GM04504 (cell line): ENCODE measurements around the gene KRTAP1-1.
A peak's percentile ranks its signal among the peaks of the same experiment; 100 is the strongest.
"Not testable (repeated sequence)": the region's sequence is repeated elsewhere in the genome, so short reads cannot be mapped to it uniquely, and the experiment has no call there.

ENCODE experiments used
- DNase-seq: peaks from one replicate; pipeline ENCODE4 v3.0.0-alpha.2; 2012; ENCODE audit warnings: low read depth

Gene KRTAP1-1, protein sequence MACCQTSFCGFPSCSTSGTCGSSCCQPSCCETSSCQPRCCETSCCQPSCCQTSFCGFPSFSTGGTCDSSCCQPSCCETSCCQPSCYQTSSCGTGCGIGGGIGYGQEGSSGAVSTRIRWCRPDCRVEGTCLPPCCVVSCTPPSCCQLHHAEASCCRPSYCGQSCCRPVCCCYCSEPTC

DNA sequence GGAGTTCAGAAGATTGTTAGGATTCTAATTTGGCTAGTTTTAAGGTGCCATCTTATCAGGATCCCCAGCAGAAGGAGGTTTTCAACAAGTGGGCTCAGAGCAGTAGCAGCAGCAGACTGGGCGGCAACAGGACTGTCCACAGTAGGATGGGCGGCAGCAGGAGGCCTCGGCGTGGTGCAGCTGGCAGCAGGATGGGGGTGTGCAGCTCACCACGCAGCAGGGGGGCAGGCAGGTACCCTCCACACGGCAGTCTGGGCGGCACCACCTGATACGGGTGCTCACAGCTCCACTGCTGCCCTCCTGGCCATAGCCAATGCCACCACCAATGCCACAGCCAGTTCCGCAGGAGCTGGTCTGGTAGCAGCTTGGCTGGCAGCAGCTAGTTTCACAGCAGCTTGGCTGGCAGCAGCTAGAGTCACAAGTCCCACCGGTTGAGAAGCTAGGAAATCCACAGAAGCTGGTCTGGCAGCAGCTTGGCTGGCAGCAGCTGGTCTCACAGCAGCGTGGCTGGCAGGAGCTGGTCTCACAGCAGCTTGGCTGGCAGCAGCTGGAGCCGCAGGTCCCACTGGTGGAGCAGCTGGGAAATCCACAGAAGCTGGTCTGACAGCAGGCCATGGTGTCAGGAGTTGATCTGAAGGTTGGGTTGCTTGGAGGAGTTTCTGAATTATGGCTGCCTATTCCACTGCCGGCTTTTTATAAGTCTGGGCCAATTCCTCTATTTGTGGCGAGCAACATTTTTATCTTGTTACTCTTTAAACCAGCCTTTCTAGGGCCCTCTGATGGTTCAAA, at the start of gene KRTAP1-1:
Gene KRTAP1-1, minus strand, starts transcription at position 668 of the 789 bp plus-strand sequence. Its CDS starts 53 bp downstream, at position 615.
- not testable (repeated sequence) for DNase-seq

DNA sequence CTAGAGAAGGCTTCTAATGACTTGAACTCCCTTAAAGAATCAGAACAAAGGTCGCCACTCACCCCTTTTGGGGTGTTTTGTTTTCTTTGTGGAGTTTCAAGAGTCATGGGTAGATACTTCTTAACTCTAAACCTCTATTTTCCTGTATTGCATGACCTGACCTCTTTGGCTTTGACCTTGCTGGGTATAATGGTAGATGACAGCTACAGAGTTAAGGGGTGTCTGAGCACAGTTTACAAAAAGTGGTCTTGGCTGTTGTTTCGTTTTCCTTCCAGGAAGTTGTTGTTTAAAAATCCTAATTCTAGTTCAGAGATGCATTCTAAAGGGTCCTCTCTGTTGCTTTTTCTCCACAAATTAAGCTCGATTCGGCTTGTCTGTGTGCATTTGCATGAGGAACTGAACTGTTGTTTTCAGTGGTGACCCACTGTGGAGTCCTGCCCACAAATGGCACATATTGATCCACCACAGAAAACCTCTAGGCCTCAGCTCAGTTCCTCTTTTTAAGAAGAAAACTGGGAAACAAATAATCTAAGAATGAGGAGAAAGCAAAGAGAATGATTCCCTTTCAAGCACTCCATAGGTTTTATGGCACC, 47.6 kb upstream of the KRTAP1-1 start:
- DNase-seq, result not testable (repeated sequence)

DNA sequence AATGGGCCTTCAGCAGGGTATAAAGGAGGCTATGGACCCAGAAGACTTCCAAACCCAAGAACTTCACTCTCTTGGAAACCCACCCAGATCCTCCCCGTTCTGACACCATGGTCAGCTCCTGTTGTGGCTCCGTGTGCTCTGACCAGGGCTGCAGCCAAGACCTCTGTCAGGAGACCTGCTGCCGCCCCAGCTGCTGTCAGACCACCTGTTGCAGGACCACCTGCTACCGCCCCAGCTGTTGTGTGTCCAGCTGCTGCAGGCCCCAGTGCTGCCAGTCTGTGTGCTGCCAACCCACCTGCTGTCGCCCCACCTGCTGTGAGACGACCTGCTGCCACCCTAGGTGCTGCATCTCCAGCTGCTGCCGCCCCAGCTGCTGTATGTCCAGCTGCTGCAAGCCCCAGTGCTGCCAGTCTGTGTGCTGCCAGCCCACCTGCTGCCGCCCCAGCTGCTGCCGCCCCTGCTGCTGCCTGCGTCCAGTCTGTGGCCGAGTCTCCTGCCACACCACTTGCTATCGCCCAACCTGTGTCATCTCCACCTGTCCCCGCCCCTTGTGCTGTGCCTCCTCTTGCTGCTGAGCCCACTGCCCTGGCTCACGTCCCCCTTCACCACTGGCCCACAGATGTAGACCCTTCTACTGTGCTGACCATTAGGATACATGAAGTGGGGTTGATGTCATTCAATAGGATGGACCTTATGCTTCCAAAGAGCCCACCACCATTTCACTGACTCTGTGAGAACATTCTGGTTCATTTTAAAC, 43.0 kb upstream of the KRTAP1-1 start, which contains the start of gene KRTAP4-7:
Gene KRTAP4-7, plus strand, starts transcription at position 51 of the 757 bp plus-strand sequence. Its CDS starts 57 bp downstream, at position 108.
- not testable (repeated sequence) for DNase-seq

DNA sequence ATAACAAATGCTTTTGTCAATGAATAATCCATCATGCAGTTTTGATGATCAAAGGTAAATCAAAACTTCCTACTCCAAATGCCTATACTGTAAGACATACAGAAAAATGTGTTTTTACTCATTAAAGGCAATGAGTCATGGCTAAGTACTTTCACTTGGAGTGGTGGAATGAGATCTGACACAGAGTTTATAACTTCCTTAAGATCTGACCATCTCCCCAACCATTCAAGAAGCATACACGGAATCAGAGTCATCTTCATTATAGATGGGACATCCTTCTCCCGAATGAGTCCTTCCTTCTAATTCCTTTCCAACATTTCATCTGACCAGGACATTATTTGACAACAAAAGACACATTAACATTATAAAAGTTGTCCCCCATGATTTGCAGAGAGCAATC, 42.2 kb upstream of the KRTAP1-1 start:
- not testable (repeated sequence) for DNase-seq

DNA sequence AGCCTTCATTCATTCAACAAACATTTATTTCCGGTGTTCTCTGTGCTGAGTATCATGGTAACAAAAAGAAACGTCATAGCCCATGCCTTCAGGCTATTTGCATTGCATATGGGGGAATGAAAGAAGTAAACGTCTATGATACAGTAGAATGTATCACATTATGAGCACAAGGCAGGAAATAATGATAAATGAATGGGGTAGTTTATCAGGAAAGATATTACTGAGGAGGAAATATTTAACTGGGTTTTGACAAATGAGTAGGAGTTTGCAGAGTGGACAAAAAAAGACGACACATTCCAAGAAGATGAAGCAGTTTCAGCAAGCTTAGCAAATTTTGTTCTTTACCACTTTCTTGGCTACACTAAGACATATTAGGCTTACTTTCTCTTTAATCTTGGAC, 41.4 kb upstream of the KRTAP1-1 start:
- DNase-seq, result no peak

DNA sequence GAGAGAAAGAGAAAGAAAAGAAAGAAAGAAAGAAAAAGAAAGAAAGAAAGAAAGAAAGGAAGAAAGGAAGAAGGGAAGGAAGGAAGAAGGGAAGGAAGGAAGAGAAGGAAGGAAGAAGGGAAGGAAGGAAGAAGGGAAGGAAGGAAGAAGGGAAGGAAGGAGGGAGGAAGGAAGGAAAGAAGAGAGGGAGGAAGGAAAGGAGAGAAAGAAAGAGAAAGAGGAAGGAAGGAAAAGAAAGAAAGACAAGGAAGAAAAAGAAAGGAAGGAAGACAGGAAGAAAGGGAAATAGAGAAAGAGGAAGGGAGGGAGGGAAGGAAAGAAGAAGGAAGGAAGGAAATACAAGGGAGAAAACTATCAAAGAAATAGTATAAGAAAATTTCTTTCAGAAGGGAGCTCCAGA, 35.5 kb upstream of the KRTAP1-1 start:
- DNase-seq, result no peak

DNA sequence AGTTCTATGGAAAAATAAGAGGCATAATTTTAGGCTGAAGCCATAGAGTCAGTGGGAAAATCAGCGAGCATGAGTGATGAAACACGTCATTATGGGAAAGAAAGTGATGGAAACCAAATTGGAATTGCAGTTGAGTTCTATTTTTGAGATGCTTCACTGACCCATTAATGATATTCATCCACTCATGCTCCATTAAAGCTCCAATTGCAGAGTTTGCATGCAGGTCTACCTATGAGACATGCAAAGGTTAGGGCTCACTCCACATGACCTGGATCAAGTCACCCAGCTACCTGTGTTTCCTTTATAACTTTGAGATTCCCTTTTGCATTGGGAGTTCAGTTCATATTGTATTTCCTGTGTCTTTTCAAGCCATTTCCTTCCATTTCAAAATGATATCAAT, 32.4 kb upstream of the KRTAP1-1 start:
- DNase-seq, result no peak

DNA sequence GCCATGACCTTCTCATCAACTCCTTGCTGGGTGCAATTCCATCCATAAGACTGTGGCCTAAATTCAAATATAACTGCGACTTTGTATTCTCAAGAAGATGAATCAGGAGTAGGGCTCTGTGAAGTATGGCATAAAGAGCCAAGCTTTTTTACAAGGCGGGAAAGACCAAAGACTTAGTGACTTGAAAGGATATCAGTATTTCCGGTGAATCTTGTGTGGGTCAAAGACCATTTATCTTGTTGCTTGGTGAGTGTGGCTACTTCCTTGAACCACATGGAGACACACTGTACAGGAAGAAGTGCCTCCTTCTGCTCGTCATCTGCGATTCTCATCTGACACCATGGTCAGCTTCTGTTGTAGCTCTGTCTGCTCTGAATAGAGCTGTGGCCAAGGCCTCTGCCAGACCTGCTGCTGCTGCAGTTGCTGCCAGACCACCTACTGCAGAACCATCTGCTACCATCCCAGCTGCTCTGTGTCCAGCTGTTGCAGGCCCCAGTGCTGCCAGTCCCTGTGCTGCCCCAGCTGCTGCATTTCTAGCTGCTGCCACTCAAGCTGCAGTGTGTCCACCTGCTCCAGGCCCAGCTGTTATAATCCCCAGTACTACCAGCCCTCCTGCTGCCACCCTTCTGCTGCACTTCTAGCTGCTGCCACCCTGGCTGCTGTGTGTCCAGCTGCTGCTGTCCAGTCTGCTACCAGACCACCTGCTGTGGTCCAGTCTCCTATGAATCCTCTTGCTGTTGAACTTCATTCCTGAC, 30.5 kb upstream of the KRTAP1-1 start:
- no peak for DNase-seq

DNA sequence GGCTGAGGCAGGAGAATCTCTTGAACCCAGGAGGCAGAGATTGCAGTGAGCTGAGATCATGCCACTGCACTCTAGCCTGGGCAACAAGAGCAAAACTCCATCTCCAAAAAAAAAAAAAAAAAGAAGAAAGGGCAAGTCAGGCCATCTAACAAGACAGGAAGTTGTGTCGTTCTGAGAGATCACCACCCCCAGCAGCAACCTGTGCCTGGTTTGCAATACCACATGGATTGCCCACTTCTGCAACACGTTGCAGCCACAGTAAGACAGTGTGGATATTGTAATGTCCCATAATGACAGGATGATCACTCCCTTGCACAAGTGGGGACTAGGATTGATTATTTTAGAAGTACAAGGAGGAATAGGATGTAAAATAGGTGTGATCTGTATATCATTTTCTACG, 27.8 kb upstream of the KRTAP1-1 start:
- no peak for DNase-seq

DNA sequence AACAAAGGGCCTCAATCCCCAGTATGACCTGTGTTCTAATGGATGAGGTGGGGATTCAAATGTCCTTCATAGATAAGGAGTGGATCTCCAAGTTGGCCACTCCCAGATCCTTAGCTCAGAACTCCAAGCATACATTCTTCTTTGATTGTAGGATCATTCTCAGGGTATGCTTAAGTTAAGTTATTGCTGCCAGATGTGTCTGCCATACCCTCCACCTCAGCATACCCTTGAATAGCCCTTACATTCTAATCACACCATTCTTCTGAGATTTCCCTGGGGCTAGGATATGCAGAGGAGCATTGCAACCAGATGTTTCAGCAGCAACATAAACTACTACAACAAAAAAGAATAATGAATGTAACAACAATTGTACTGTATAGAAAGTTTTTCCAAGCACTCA, 26.0 kb upstream of the KRTAP1-1 start:
- peak; percentile 74 for DNase-seq

DNA sequence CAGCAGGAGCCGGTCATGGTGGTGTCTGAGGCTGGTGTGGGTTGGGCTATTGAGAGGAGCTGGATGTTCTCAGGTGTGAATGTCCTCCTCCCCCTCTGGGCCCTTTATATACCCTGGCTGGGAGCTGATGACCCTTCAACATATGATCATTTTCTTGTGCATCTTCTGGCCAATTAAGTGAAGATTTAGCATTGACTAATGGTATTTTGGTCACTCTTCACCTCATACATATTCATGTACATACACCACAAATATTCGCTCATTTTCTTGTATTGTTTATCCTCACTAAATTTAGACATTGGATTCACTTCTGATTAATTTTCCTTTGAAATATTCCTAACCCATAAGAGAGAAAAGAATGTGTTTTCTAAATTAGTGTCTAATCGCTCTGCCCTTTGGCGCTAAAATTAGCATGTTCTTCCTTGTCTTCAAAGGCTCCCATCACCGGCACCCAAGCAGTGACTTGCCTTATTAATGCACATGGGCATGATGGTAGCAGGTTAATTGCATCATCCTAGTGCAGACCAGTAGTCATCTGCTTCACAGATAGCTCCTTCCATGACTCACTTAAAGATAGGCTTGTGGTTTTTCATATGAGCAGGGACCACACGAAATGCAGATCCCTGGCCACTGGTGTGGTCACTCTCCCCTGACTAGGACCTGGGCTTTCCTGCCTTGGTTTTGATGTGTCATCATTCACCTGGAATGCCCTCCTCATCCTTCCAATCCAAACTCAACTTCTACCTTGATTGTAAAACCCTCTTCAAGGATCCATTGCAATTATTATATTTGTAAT, 24.8 kb upstream of the KRTAP1-1 start, which contains the start of gene KRTAP2-4:
Gene KRTAP2-4, minus strand, starts transcription at position 51 of the 796 bp plus-strand sequence. Its CDS starts 34 bp downstream, at position 17.
- DNase-seq, result peak; percentile 80

DNA sequence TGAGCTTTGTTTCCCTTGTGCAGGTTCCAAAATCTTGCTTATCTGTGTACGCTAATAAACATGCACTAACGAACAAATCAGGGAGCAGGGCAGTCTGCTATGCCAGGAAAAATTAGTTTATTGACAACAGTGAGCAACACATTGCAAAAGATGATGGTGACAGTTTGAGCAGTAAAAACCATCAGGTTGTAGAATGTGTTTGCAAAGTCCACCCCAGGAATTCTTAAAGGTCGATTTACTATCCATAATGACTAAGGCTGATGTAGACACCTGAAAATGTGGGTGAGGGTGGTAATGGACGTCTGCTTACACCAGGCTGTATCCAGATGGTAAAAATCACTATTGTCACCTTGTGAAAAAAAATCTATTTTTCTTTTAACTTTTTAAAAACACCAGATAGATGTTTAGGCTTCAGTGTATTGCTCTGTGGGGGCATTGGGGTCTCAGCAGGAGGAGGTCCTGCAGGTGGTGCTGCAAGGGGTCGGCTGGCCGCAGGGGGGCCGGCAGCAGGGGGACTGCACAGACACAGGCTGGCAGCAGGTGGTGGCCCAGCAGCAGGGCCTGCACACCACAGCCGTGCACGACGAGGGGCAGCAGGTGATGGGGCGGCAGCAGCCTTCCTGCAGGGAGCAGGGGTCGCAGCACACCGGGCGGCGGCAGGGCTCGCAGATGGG, 23.9 kb upstream of the KRTAP1-1 start:
- DNase-seq, result not testable (repeated sequence)

DNA sequence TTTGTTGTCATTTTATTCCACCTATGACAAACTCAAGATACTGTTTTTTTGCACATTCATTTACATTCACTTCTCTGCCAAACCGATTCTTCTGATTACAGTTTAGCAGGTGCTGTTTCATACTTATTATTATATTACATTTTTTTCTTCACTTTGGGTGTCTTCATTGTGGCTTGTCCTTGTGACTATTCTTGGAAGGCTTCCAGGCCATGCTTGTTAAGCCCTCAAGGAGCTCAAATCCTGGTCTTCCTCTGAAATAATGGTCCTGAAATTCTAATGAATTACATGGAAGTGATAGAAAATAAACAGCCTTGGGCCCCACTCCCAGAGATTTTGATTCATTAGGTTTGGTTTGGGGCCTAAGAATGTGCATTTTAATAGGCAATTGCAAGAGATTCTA, 23.1 kb upstream of the KRTAP1-1 start:
- DNase-seq, result no peak

DNA sequence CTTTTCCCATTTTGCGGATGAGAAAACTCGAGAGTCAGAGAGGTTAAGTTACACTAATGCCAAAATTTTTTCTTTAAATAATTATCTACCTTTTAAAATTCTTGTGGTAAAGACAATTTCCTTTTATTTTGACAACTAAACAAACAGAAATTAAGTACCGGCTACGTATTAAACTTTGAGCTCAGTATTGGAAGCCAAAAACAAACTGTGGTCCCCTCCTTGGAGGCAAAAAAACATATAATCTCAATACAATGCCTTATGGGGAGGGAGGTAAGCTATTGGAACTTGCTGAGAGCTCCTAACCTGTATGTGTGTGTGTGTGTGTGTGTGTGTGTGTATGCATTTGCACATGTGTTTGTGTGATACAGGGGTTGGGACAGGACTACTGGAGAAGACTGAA, 22.2 kb upstream of the KRTAP1-1 start:
- DNase-seq, result no peak

DNA sequence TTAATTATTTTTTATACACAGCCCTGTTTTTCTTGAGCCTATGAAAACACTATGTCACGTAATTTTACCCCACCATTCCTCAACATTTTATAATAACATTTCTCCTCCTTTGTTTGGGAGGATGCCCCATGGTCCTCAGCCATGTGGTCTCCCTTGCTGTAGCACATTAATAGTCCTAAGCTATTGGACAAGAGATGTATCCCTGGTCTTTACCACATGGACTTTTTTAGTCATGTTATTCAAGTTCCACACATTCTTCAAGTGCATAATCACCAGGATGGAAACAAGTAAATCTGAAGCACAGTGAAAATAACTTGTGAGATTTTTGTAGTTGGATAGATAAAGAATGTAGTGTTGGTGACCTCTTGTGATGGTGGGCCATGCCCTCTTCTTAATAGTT, 20.7 kb upstream of the KRTAP1-1 start:
- DNase-seq, result peak; percentile 93

DNA sequence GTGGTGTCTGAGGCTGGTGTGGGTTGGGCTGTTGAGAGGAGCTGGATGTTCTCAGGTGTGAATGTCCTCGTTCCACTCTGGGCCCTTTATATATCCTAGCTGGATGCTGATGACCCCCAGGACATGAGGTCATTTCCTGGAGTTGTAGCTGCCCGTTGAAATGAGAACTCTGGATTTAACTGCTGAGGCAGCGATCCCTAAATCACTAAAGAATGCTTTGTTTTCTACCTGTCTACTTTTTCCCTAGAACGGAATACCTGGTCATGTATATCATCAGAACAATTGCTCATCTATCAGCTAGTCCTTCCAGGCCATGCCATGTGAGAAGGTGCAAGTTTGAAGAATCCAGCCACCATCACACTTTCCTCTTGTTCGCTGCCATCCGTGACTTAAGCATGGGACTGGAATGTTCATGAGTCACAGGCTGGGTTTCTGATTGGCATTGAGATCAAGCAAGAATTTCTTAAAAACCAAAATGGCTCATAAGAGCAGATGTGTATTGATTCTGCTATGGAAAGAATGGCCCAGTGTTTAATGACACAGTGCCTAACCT, 18.9 kb upstream of the KRTAP1-1 start, which contains the start of gene KRTAP2-3:
Gene KRTAP2-3, minus strand, starts transcription at position 63 of the 553 bp plus-strand sequence. CDS start 64 bp downstream, outside the sequence.
- DNase-seq, result peak; percentile 86

DNA sequence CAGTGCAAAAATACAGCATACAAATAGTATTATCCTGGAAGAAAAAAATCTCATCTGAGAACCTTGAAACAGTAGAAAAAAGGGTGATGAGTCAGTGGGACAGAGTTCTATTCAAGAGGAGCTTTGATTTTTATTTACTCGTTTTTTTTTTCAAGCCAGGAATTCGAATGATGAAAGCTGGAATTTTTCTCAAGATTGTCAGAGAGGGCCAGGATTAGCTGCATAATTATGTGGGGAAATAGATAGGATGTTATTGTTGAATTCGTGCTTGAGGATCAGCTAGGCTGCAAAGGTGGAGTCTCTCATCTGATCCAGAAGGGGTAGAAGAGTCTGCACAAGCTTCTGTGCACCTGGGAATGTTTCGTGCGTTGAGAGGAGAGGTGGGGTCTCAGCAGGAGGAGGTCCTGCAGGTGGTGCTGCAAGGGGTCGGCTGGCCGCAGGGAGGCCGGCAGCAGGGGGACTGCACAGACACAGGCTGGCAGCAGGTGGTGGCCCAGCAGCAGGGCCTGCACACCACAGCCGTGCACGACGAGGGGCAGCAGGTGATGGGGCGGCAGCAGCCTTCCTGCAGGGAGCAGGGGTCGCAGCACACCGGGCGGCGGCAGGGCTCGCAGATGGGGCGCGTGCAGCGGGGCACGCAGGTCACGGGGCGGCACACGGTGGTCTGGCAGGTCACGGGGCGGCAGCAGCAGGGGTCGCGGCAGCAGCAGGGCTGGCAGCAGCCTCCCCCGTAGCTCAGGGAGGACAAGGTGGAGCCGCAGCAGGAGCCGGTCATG, 18.2 kb upstream of the KRTAP1-1 start:
- DNase-seq, result peak; percentile 89

DNA sequence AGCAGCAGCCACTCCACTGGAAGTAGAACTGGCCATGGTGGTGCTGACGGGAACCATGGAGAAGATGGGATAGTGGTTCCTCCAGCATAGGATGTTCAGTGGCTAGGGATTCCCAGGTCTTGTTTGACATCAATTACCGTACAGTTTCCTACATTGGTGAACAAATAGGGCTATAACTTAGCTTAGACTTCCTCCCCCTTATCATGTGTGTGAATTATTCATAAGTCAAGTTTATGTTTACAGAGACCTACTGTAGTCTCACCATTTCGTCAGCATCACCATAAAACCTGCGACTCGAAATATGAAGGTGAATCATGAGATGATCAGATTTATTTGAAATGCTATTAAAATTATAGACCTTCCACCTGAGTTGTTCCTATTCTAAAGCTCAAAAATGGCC, 17.5 kb upstream of the KRTAP1-1 start:
- DNase-seq, result no peak

DNA sequence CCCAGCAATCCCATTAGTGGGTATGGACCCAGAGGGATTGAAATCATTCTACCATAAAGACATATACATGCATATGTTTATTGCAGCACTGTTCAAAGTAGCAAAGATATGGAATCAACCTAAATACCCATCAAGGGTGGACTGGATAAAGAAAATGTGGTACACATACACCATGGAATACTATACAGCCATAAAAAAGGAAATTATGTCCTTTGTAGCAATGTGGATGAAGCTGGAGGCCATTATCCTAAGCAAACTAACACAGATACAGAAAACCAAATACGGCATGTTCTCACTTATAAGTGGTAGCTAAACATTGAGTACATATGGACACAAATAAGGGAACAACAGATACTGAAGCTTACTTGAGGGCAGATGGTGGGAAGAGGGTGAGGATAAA, 16.3 kb upstream of the KRTAP1-1 start:
- DNase-seq, result no peak
